OCI-LY3 (cell line): ENCODE results near the gene APOBEC3G.

Experiments used
- CTCF ChIP-seq: fragments of 200-600, 300-600 bp; sonication (generic); IDR thresholded peaks from 2 replicates; pipeline ENCODE4 v1.5.1; 2014; ENCODE audit warnings: antibody characterized with exemption, low read length, low read depth
- EZH2phosphoT487 ChIP-seq: fragments of 200-600 bp; shearing (Covaris generic); IDR thresholded peaks from 2 replicates; pipeline ENCODE4 v1.6.1; 2018; ENCODE audit warnings: antibody characterized with exemption, mixed run types, low read depth

DNA sequence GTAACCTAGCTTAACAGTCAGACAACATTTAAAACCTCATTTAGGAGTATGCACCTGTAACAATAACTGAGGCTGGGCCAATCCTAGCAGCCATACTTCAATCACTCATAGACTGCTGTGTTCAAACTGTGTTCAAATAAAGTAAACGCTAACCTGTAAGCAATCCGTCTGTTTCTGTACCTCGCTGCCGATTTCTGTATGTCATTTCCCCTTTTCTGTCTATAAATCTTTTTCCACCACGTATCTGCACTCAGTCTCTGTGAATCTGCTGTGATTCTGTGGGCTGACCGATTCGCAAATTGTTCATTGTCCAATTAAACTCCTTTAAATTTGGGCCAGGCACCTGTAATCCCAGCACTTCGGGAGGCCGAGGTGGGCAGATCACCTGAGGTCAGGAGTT, 32.3 kb downstream of the APOBEC3G start:
- TF ChIP-seq CTCF (no peak), EZH2phosphoT487 (no peak)
